Keratinocyte (primary cell): Measurements from ENCODE around the gene NAA10. TPM values are rescaled to one million over a fixed set of nuclear protein-coding genes. Genes with fewer than 3 reads are reported as not detected.

ENCODE experiments used
- DNase-seq: peaks from one replicate; pipeline ENCODE4 v3.0.0-alpha.2; 2011; ENCODE audit warnings: low read depth, missing footprints, low spot score
- FAIRE-seq: peaks from 2 replicates; lab custom pipeline; 2011; peaks lifted over from hg19 to GRCh38; lab: Jason Lieb, UNC
- H2AFZ ChIP-seq: 2 replicates; pipeline ENCODE4 v1.6.0; 2012; ENCODE audit warnings: low read length, control low read depth, inconsistent platforms; ENCODE audit not compliant: control insufficient read depth
- H3K27ac ChIP-seq: 2 replicates; pipeline ENCODE4 v1.5.1; 2011; ENCODE audit warnings: low read length; ENCODE audit not compliant: control insufficient read depth, insufficient read depth
- H3K27me3 ChIP-seq: 3 replicates; pipeline ENCODE4 v1.6.0; 2011; ENCODE audit warnings: low read length; ENCODE audit not compliant: control insufficient read depth, insufficient read depth; ENCODE audit errors: extremely low read depth
- H3K36me3 ChIP-seq, 2 experiments: 2 replicates in 1 of 2; 3 replicates in 1 of 2; pipeline ENCODE4 v1.5.1; 2011; ENCODE audit warnings: low read length in 2 of 2, mild to moderate bottlenecking in 1 of 2; ENCODE audit not compliant: control insufficient read depth in 2 of 2, insufficient read depth in 2 of 2; ENCODE audit errors: extremely low read depth in 1 of 2
- H3K4me1 ChIP-seq: 3 replicates; pipeline ENCODE4 v1.5.1; 2011; ENCODE audit warnings: low read length; ENCODE audit not compliant: control insufficient read depth, insufficient read depth; ENCODE audit errors: extremely low read depth
- H3K4me2 ChIP-seq: 3 replicates; pipeline ENCODE4 v1.6.0; 2011; ENCODE audit warnings: low read depth, low read length; ENCODE audit not compliant: control insufficient read depth, insufficient read depth; ENCODE audit errors: extremely low read depth
- H3K4me3 ChIP-seq, 3 experiments: fragments of 200-600 bp in 1 of 3; sonication (generic) in 1 of 3; 2 replicates in 2 of 3; 3 replicates in 1 of 3; pipeline ENCODE4 v1.5.1; 2011 to 2016; ENCODE audit warnings: low read length in 3 of 3, mild to moderate bottlenecking in 3 of 3, control low read depth in 2 of 3, inconsistent platforms in 1 of 3, low read depth in 1 of 3, mixed read lengths in 1 of 3, mixed run types in 1 of 3, moderate library complexity in 1 of 3; ENCODE audit not compliant: control insufficient read depth in 2 of 3, insufficient read depth in 2 of 3; ENCODE audit errors: extremely low read depth in 1 of 3
- H3K79me2 ChIP-seq: 2 replicates; pipeline ENCODE4 v1.6.0; 2012; ENCODE audit warnings: low read length; ENCODE audit not compliant: control insufficient read depth, insufficient read depth
- H3K9ac ChIP-seq: 3 replicates; pipeline ENCODE4 v1.6.0; 2011; ENCODE audit warnings: low read length; ENCODE audit not compliant: control insufficient read depth, insufficient read depth; ENCODE audit errors: extremely low read depth
- H3K9me1 ChIP-seq: 3 replicates; pipeline ENCODE4 v1.6.0; 2011; ENCODE audit warnings: low read length; ENCODE audit not compliant: control insufficient read depth, insufficient read depth; ENCODE audit errors: extremely low read depth
- H3K9me3 ChIP-seq: 2 replicates; pipeline ENCODE4 v1.5.1; 2012; ENCODE audit warnings: low read depth, low read length; ENCODE audit not compliant: control insufficient read depth
- H4K20me1 ChIP-seq: 3 replicates; pipeline ENCODE4 v1.6.0; 2011; ENCODE audit warnings: low read length; ENCODE audit not compliant: control insufficient read depth, insufficient read depth; ENCODE audit errors: extremely low read depth
- EZH2 ChIP-seq: IDR thresholded peaks from one replicate; pipeline ENCODE4 v1.6.1; 2012; ENCODE audit warnings: inconsistent platforms, mild to moderate bottlenecking, low read length, moderate library complexity
- dilution Hi-C: fragments of 300-500 bp; cut with MboI; formaldehyde crosslinking; loops from one replicate; pipeline ENCODE4 v1.7.0; 2020; ENCODE audit warnings: low sequenced_read_pairs; ENCODE audit not compliant: extremely low pct_ligation_motif_present
- polyA plus RNA-seq, 5 experiments: library from polyadenylated mRNA; depleted of rRNA in 3 of 5; stranded (reverse) in 3 of 5; stranded (forward) in 1 of 5; unstranded in 1 of 5; fragments of >200 nt; gene quantifications; 1 replicate in 1 of 5; 2 replicates in 3 of 5; 3 replicates in 1 of 5; pipeline versions ENCODE4 v1.2.1 to v1.2.3, GENCODE V29; 2011 to 2012; ENCODE audit warnings: missing spikeins in 2 of 5, low read depth in 1 of 5, low replicate concordance in 1 of 5
- TF ChIP-seq, protein P1 (sequence below), 3 experiments: IDR thresholded peaks in 1 of 3; conservative IDR thresholded peaks in 1 of 3; optimal IDR thresholded peaks in 1 of 3; 2 replicates in 2 of 3; 3 replicates in 1 of 3; pipeline versions ENCODE3 to v1.5.1; 2011; ENCODE audit warnings: low read length in 3 of 3, mild to moderate bottlenecking in 3 of 3, moderate library complexity in 2 of 3, control low read depth in 1 of 3, inconsistent platforms in 1 of 3; ENCODE audit not compliant: insufficient read depth in 2 of 3; ENCODE audit errors: extremely low read depth in 1 of 3

Gene NAA10
- polyA plus RNA-seq, 1 donor (not counting 4 experiments of a cell fraction or from before 2014, with no cell fraction given) = 103 TPM

DNA sequence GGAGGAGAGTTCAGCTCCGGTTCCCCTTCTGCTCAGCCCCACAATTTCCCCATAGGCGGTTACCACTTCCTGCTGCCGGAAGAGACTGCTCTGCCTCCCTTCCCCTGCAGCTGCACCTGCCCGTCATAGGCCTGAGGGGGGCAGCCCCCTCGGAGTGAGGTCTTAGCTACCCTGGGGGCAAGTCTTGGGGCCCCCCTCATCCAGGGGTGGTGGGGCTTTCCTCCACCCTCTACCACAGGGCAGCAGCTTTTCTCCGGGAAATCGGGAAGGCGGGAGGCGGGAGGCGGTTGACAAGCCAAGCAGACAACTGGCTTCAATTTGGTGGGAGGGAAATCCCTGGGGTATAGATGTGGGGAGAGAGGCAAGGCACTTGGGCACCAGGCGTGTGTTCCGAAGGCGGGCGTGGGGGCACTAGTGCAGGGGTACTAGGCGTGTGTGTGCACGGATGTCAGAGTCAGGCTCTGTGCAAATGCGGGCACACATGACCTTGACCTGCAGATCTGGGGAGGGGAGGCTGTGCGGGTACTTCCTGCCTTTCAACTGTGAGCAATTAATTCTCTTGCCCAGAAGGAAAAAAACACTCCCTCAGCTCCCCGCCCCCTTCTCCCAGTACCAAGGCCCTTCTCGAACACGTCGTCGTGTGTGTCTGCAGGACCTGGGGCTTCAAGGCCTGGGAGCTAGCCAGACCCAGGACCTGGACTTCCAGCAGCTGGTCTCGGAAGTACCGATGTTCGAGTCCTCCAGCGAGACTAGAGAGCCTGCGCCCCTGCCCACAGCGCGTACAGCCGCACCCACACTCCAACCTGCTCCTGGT lies 7.8 kb downstream of the NAA10 start:
- peak overlapping the region; percentile 41 to 79 (median 62) for H3K4me3 ChIP-seq
- no peaks in the 10 kb centered on the region for H4K20me1 ChIP-seq
- H3K79me2 ChIP-seq = peaks cover 3% of the 10 kb centered on the region
- H3K4me1 ChIP-seq = peaks cover 11% of the 10 kb centered on the region
- no peaks in the 10 kb centered on the region for H3K9me3 ChIP-seq
- TF ChIP-seq, protein P1, sequence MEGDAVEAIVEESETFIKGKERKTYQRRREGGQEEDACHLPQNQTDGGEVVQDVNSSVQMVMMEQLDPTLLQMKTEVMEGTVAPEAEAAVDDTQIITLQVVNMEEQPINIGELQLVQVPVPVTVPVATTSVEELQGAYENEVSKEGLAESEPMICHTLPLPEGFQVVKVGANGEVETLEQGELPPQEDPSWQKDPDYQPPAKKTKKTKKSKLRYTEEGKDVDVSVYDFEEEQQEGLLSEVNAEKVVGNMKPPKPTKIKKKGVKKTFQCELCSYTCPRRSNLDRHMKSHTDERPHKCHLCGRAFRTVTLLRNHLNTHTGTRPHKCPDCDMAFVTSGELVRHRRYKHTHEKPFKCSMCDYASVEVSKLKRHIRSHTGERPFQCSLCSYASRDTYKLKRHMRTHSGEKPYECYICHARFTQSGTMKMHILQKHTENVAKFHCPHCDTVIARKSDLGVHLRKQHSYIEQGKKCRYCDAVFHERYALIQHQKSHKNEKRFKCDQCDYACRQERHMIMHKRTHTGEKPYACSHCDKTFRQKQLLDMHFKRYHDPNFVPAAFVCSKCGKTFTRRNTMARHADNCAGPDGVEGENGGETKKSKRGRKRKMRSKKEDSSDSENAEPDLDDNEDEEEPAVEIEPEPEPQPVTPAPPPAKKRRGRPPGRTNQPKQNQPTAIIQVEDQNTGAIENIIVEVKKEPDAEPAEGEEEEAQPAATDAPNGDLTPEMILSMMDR (optimal IDR thresholded peaks at IDR 0.05 in 1 of 3, IDR thresholded peaks at IDR 0.05 in 1 of 3, conservative IDR thresholded peaks at IDR 0.05 in 1 of 3; ENCODE audit: extremely low read depth in 1 of 3, insufficient read depth in 2 of 3, low read length in 3 of 3) = no peak
- no peak for TF ChIP-seq EZH2
- dilution Hi-C loops = no loop called here
- peak overlapping the region; percentile 78 for H3K27ac ChIP-seq
- no peak overlapping the region for H2AFZ ChIP-seq
- DNase-seq = no peak
- peak overlapping the region; percentile 88 for H3K4me2 ChIP-seq
- no peaks in the 10 kb centered on the region for H3K27me3 ChIP-seq
- no peak for FAIRE-seq
- H3K36me3 ChIP-seq = peaks cover 6 to 8% of the 10 kb centered on the region in 2 experiments
- peak overlapping the region; percentile 84 for H3K9ac ChIP-seq
- H3K9me1 ChIP-seq = no peaks in the 10 kb centered on the region

DNA sequence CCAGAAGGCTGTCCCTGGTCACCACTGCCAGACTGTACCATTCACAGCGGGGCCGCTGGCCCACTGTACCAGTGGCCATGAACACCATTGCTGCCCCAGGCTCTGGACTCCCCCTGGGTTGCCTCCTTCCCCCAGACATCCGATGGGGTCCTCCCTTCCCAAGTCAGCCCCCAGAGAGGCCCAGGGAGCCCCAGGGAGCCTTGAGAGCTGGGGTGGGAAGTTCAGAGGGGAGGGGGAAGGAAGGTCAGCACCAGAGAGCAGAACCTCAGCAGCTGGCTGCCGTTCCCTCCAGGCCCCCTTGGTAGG lies 8.3 kb downstream of the NAA10 start:
- Histone ChIP-seq H3K27ac (no peak overlapping the region), H3K4me2 (no peak overlapping the region), H3K4me3 (no peak overlapping the region), H3K9me3 (no peaks in the 10 kb centered on the region), H2AFZ (no peak overlapping the region), H3K4me1 (peaks cover 15% of the 10 kb centered on the region), H3K9me1 (no peaks in the 10 kb centered on the region), H3K79me2 (no peaks in the 10 kb centered on the region), H3K9ac (no peak overlapping the region), H4K20me1 (no peaks in the 10 kb centered on the region), H3K36me3 (peaks cover 6% of the 10 kb centered on the region in 2 experiments), H3K27me3 (no peaks in the 10 kb centered on the region)
- FAIRE-seq (no peak), DNase-seq (no peak)
- dilution Hi-C loops = no loop called here
- no peak for TF ChIP-seq EZH2
- TF ChIP-seq, protein P1 (optimal IDR thresholded peaks at IDR 0.05 in 1 of 3, IDR thresholded peaks at IDR 0.05 in 1 of 3, conservative IDR thresholded peaks at IDR 0.05 in 1 of 3; ENCODE audit: extremely low read depth in 1 of 3, insufficient read depth in 2 of 3, low read length in 3 of 3) = no peak
